Ecto neural progenitor cell (in vitro differentiated cells): Measurements from ENCODE around the gene ATL1.
"Not testable (repeated sequence)": the region's sequence is repeated elsewhere in the genome, so short reads cannot be mapped to it uniquely, and the experiment has no call there.

Source experiments
- DNase-seq: peaks from one replicate; pipeline ENCODE4 v3.0.0-alpha.2; 2018; ENCODE audit warnings: low spot score

The ATL1 gene

DNA sequence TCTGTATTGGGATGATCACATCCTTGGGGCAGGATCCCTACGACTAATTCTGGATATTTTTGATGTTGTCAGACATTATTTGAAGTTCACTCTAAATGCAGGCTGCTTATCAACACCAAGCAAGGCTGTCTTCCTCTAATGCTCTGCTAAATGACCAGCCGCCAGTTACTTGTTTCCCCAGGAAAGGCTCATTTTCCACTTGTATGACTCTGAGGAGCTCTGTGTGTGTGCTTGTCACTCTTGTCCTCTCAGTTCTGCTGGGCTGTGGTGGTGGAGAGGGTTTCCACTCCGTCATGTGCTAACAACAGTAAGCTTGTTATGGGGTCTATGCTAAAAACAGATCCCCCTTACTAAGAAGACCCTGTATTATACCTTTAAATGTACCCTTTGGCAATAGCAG is 42.1 kb downstream of the ATL1 start:
- no peak for DNase-seq

DNA sequence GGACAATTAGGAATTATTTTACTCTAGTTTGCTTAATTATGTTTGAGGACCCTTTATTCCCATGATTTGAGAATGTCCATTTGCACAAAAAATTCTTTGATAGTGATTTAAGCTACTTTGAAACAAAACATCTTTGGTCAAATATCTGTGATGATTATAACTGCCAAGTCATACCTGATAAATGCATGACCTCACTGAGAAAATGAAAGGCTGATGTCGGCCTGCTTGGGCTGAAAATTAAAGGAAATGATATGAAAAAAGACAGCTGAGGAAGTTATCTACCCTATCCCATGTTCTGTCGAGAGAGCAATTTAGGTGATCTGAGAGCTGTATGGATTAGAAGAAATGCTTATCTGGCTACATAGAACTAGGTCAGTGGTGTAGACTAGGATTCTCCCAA is 43.6 kb downstream of the ATL1 start:
- DNase-seq = no peak

DNA sequence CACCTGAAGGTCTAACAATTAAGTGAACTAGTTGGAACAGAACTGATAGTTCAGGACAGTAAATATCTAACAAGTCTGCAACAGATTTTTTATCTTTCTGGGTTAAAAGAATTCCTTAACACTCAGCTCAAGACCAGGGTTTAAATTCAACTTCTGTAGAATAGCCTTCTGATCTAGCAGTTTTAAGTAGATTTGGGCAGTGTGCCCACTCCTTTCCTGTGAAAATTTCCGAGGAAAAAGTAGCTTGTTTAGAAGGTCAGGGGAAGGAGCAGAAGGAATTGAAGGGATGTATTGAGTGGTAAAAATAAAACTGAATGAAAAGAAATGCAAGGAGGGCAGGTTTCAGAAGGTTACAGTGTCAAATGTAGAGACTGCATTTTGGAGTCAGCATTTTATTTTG is 45.8 kb downstream of the ATL1 start:
- no peak for DNase-seq

DNA sequence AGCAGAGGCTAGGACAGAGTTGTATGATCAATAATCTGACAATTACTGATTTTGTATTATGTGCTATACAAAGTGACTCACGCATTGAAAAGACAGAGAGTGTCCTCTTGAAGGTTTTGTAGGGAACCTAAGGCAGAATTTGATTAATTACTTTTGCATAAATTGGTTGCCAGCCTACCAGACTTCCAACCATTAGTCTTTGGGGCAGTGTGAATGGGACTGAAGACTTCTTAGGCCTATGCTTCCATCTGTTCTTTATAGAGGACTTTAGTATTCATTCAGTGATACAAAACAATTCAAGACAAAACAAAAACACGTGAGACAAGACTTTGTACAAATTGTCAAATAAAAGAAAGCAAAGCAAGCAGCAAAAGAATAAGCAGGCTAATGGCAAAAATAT is 46.5 kb downstream of the ATL1 start:
- no peak for DNase-seq

DNA sequence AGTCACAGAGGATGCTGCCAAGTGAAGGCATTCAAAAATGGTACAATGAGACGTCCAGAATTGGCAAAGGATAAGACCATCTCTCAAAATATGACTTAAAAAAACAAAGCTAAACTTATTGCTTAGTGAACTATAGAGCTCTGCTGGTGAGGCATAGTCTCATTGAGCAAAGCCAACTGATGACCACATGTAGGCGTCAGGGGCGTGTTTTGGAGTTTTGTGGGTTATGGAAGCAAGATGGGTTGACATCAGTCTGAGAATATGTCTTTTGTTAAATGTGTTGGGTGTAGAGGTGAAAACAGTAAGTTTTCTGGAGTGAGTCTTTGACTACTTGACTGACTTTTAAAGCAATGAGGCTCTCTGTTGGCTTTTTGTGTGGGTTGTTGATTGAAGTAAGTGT is 47.2 kb downstream of the ATL1 start:
- DNase-seq = no peak

DNA sequence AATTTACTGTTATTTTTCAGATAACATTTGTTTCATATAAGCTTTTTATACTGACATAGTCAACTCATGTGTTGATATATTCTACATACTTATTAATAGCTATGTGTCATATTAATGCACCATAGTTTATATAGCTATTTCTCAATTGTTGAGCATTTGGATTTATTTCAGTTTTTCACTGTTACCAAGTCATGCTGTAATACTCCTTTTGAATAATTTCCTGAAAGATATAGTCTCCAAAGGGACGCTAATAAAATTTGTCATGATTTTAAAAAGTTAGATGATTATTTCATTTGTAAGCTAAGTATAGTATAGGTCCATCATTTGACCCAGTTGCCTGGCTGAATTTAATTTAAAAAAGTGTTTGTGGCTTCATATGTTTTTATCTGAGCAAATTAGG is 47.8 kb downstream of the ATL1 start:
- DNase-seq = no peak

DNA sequence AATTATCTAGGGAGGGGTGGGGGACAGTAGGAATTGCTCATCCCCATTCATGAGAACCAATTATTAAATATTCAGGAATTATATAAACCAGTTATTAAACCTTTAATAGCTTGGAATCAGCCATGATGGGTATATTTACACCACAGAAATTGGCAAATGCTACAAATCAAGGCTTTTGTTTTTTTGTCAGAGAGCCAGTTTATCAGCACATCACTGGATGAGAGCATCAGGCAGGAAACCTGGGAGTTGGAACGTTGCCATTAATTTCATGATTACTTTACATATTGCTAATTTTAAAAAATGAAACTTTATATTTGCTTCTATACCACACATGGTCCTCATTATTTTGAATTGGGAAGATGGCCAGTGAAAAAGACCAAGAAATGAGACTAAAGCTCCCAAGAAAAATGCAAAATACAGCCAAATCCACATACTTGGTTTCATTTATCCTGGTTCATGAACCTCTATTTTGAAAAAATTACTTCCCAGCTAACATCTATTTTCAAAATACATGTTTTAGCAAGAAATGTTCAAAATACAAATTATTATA is 48.4 kb downstream of the ATL1 start:
- DNase-seq = no peak

DNA sequence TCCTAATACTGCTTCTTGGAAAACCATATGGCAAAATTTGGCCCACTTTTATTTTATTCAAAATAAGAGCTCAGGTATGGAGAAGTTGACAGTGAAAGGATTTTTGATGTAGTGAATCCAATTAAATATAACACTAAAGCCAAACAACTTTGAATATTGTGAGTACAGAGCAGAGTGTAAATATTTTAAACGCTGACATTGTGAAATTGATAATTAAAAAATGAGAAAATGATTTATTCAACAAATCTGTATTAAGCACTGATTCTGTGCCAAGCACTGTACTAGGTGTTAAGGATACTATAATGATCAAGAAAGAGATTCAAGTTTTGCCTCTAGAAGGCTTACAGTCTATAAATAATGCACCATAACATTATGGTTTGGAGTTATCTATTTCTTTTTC is 50.5 kb downstream of the ATL1 start:
- DNase-seq = no peak

DNA sequence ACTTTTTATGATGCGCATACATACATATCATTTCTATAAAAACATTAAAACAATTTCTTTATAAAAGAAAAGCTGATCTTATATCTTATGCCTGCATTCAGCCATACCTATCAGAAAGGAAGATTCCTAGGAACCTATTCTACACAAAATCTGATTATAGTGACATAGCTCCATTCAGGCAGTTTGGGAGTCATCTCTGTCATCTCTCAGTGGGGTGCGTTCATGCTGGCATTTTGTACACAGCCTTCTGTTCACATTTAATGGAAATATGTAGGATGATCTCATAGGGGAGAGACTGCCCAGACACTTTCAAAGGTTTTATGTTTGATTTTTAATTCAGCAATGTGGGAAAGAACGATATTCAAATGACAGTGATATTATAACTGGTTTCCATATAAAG is 52.9 kb downstream of the ATL1 start:
- no peak for DNase-seq

DNA sequence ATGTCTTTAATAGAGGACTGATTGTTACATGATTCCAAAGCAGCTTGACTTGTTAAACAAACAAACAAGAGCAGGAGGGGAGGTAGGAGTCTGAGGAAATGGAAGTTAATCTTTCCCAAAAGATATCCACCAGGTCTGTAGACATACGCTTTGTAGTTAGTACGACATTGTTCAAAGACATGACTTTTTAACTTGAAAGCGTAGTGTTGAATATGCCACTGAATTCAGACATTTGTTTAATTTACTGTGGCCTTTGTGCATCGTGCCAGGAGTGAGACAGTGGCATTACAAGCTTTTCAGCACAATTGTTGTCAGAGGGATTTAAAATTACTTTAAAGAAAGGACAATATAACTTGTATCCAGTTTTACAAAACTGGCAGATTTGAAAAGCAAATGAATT is 55.1 kb downstream of the ATL1 start:
- DNase-seq = no peak

DNA sequence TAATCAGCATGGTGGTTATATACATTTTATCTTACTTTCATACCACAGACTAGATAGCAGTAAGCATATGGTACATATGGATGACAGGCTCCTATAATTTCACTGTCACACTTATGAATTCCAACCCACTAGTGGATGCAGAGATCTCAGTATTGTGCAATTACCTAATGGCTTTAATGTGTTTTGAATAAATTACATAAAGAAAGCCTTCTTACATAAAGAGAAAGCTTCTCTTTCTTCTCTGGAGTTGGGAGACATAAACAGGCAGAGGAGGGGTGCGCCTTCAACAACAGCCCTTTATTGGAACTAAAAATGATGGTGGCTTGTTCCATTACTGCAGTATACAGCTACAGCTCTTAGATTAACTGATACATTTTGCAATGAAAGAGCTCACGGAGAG is 55.6 kb downstream of the ATL1 start:
- no peak for DNase-seq

DNA sequence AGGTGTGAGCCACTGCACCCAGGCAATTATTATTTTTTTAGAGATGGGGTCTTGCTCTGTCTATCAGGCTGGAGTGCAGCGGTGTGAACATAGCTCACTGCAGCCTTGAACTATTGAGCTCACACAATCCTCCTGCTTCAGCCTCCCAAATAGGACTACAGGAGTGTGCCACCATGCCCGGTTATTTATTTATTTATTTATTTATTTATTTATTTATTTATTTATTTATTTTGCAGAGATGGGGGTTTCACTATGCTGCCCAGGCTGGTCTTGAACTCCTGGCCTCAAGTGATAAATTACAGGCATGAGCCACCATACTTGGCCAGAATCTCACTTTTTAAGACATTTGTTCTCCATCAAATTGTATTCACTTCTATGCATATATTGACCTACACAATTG is 56.3 kb downstream of the ATL1 start:
- no peak for DNase-seq

DNA sequence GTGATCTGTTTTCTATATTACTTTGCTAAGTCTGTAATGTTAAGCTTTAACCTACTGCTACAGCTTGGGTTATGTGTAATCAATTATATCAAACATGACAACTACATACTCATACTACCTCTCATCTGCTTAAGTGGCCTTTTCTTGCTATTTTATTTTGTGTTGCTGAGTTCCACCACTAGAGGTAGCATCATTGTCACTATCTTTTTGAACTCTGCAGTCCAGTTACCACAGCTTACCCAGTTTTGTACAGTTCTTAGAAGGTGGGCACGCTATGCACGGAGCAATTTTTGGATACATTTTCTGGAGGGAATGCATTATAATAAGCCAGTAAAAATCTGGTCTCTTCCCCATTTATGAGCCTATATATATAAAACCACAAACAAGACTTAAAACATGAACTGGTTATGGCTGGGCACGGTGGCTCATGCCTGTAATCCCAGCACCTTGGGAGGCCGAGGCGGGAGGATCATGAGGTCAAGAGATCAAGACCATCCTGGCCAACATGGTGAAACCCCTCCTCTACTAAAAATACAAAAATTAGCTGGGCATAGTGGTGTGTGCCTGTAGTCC is 59.7 kb downstream of the ATL1 start:
- no peak for DNase-seq

DNA sequence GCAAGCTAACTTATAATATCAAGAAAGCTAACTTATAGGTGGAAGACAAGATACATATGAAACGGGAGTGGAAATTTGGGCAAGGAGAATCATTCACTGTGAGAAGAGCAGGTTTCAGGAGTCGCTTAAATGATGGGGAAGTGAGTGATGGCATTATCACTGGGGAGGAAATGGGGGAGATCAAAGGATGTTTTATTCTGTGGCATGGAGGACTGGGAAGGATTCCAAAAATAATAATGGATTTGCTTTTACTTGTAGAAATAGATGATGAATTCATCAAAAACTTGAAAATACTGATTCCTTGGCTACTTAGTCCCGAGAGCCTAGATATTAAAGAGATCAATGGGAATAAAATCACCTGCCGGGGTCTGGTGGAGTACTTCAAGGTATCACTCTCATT is 60.4 kb downstream of the ATL1 start:
- no peak for DNase-seq

DNA sequence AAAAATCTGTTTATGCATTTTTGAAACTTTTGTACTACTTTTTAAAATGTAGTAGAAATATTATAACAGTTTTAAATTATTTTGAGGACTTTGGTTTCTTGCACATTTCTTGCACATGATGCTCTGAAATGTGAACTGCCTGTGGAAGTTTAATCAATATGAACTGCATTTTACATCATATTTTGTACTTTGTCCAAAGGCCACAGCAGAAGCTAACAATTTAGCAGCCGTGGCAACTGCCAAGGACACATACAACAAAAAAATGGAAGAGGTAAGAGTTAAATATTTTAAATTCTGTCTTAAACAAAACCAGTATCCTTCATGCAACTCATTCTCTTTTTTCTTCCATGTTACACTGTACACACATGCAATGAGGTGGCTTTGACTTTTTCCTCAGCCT is 63.0 kb downstream of the ATL1 start:
- no peak for DNase-seq

DNA sequence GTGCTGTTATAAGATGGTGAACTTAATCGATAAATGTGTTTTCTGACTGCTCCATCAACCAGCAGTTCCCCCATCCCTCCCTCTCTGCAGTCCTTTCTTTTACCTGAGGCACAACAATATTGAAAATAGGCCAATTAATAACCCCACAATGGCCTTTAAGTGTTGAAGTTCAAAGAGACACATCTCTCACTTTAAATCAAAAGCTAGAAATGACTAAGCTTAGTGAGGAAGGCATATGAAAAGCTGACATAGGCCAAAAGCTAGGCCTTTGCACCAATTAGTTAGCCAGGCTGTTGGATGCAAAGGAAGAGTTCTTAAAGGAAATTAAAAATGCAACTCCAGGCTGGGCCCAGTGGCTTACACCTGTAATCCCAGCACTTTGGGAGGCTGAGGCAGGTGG is 64.5 kb downstream of the ATL1 start:
- no peak for DNase-seq

DNA sequence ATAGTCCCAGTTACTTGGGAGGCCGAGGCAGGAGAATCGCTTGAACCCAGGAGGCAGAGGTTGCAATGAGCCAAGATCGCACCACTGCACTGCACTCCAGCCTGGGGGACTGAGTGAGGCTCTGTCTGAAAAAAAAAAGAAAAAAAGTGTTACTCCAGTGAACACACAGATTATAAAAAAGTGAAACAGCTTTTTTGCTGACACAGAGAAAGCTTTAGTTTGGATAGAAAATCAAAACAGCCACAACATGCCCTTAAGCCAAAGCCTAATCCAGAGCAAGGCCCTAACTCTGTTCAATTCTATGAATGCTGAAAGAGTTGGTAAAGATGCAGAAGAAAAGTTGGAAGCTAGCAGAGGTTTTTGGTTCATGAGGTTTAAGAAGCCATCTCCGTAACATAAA is 65.0 kb downstream of the ATL1 start:
- DNase-seq = not testable (repeated sequence)

DNA sequence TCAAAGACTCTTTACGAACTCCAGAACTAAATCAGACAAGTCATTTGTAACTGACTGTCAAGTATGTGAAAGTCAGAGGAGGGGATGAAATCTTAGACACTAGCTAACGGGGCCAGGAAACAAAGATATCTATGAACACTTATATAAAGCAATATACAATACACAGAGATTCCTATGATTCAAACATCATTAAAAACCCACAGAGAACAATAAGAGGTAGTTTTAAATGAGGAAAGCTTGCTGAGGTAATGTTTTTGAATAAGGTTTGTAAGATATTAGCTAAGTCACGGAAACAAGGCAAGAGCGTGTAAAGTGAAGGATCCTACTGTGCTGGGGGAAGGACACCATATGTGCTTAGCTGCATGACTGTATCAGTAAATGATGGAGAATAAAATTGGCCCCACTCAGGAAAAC is 71.5 kb downstream of the ATL1 start:
- DNase-seq = no peak

DNA sequence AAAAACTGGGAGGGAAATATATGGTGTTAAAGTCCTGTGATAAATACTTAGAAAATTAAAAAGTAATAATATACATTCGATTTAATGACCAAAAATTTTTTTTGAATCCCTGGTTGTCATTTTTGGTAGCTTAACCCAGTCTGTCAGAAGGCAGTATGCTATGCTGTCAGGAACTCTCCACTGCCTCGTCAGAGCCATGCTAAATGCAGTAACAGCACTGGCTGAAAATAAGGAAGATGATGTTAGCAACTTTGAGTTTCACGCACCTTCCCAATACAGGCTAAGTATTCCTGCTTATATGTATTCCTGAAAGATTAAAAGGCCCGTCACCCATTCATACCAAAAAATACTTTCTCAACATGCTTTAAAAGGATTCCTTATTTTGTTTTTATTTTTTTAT is 74.0 kb downstream of the ATL1 start:
- DNase-seq = no peak

DNA sequence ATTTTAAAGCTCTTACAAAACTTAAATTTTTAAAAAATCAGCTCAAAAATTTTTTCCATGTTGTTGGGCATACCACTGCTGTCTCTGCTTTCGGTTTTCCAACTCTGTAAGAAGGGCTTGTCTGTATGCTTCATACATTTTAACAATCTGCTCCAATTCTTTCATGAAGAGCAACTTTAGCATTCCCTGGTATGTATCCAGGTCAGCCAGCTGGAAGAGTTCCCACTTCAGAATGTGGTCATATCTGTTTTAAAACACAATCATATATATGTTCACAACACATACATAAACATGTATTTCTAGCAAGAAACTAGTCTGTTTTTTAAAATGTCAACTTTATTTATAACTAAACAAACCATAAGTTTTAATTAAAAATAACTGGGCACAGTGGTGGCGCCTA is 75.2 kb downstream of the ATL1 start:
- DNase-seq = no peak

DNA sequence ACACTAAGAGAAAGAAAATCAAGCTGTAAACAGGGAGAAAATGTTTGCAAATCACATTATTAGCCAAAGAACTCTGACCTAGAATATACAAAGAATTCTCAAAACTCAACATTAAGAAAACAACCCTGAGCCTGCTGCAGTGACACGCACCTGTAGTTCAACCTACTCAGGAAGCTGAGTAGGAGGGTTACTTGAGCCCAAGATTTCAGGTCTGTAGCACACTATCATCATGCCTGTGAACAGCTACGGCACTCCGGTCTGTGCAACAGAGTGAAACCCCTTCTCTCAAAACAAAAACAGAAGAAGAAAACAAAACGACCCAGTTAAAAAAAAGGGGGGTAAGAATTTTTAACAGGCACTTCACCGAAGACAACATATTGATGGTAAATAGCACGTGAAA is 87.3 kb downstream of the ATL1 start:
- DNase-seq = no peak

DNA sequence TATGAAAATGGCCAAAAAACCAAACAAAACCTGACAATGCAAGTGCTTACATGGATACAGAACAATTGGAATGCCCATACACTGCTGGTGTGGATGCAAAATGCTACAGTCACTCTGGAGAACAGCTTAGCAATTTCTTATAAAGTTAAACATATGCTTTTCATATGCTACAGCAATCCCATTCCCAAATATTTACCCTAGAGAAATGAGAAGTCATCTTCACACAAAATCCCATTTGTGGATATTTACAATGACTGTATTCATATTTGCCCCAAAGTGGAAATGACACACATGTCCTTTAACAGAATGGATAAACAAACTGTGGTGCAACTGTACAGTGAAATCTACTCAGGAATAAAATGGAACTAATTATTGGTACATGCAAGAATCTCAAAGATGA is 87.8 kb downstream of the ATL1 start:
- no peak for DNase-seq

DNA sequence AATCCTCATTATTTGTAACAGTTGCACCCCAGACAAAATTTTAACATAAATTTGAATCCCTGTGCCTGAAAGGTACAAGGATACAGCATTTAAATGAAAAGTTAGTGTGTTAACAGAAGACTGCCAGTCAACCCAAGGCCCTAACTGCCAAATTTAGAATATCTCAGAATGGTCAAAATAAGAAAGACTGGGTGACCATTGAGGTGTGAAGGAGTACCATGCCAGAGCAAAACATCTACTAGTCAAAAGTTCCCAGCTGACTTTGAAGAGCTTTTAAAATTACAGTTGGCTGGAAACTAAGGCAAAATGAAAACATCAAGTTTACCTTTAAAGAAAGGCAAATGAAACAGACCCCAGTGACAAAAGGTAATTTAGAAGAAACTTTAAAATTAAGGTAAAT is 89.7 kb downstream of the ATL1 start:
- DNase-seq = no peak

DNA sequence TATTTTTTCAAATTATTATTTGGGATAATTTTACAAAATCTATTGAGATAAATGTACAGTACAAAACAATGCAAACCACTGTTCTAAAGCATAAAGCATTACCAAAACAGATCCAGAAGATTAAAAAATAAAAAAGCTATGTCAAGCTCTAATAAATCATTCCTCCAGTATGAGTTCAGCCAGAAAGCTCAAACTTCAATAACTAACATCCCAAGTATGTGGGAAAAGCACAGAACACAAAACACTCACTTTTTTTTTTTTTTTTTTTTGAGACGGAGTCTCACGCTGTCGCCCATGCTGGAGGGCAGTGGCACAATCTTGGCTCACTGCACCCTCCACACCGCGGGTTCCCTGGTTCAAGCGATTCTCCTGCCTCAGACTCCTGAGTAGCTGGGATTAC is 96.8 kb downstream of the ATL1 start:
- DNase-seq = no peak

DNA sequence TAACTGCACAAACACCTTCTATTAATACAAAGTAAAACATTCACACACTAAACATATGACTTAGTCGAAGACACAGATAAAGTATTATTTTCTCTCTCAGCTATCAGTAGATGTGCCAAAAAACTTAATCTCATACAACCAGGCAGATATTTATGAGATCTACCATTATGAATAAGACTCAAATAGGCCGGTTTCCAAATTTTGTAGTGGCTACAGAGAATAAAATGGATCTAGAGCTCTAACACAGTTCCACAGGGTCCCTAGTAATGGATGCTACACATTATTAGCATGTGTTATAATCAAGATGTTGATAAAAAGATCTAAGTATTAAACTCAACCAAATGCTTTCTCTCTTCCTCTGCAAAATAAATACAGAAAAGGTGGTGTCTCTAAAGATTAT is 97.8 kb downstream of the ATL1 start:
- no peak for DNase-seq
